Vagina (tissue), 2 donors: ENCODE data around the gene DTX4.

Experiments used
- POLR2A ChIP-seq, 2 donors: fragments of 450-650 bp; IDR thresholded peaks; one replicate each; pipeline ENCODE4 v1.6.1; 2017; ENCODE audit warnings: antibody characterized with exemption in 2 of 2, mild to moderate bottlenecking in 2 of 2, moderate library complexity in 2 of 2
- TF ChIP-seq, protein P1 (sequence below), 3 experiments: fragments of 450-650 bp in 2 of 3; fragments of 200-600 bp in 1 of 3; sonication (generic) in 1 of 3; IDR thresholded peaks; one replicate each; pipeline ENCODE4 v1.5.1; 2017 to 2019; ENCODE audit warnings: antibody characterized with exemption in 3 of 3, mild to moderate bottlenecking in 2 of 3, moderate library complexity in 2 of 3

DNA sequence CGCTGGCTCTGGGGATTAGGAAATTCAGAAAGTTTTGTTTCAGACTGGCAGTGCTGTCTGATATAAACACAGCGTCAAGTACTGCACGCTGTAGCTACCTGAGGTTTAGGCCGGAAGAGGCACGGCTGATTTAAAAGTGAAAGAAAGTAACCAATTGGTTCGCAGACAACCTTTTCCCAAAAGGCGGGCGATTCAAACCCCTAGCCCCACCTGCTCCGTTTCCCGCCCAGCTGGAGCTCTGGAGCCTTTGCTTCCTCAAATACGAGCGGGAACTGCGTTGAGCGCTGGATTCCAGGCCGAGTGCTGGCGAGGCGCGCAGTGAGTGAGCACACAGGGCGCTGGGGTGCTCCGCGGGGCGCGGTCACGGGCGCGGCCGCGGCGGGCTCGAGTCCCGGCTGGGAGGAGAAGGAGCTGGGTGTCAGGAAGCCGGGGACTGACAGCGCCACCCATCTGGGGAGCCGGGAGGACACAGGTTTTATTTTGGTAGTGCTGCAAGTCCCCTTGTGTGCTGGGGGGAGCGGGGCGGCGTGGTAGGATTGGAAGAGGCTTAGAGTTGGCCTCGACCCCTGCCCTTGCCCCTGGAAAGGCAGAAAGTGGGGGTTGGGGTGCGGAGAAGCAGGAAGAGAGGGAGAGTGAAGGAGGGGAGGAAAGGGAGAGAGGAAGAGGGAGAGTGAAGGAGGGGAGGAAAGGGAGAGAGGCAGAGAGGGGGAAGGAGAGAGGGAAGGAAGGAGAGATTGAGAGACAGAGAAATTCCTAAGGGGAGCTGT, 27.2 kb upstream of the DTX4 start:
- TF ChIP-seq, protein P1, sequence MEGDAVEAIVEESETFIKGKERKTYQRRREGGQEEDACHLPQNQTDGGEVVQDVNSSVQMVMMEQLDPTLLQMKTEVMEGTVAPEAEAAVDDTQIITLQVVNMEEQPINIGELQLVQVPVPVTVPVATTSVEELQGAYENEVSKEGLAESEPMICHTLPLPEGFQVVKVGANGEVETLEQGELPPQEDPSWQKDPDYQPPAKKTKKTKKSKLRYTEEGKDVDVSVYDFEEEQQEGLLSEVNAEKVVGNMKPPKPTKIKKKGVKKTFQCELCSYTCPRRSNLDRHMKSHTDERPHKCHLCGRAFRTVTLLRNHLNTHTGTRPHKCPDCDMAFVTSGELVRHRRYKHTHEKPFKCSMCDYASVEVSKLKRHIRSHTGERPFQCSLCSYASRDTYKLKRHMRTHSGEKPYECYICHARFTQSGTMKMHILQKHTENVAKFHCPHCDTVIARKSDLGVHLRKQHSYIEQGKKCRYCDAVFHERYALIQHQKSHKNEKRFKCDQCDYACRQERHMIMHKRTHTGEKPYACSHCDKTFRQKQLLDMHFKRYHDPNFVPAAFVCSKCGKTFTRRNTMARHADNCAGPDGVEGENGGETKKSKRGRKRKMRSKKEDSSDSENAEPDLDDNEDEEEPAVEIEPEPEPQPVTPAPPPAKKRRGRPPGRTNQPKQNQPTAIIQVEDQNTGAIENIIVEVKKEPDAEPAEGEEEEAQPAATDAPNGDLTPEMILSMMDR (IDR thresholded peaks at IDR 0.05) = no peak
- TF ChIP-seq POLR2A (IDR thresholded peaks at IDR 0.05) = peak in 1 of 2 donors; percentile 24
